Kidney (tissue), 14 donors: ENCODE results near the gene CRTAC1. TPM values are rescaled to one million over a fixed set of nuclear protein-coding genes. Genes with fewer than 3 reads are reported as not detected.
A peak's percentile ranks its signal among the peaks of the same experiment; 100 is the strongest.

ENCODE experiments used
- DNase-seq, 5 donors: peaks; one replicate each; pipeline ENCODE4 v3.0.0-alpha.2; 2013 to 2020
- FAIRE-seq: peaks from 2 replicates; lab custom pipeline; 2012; peaks lifted over from hg19 to GRCh38; lab: Jason Lieb, UNC
- H3K27ac ChIP-seq, 2 donors: one replicate each; pipeline ENCODE4 v1.7.0; 2013; ENCODE audit warnings: low read depth in 2 of 2, low read length in 2 of 2, inconsistent platforms in 1 of 2
- H3K27me3 ChIP-seq: one replicate; pipeline ENCODE4 v1.7.1; 2013; ENCODE audit warnings: low read length, inconsistent platforms; ENCODE audit not compliant: control insufficient read depth, insufficient read depth
- H3K36me3 ChIP-seq, 3 donors: one replicate each; pipeline versions ENCODE4 v1.7.0 to v1.7.1; 2013; ENCODE audit warnings: low read length in 3 of 3, control low read depth in 1 of 3, inconsistent platforms in 1 of 3; ENCODE audit not compliant: insufficient read depth in 3 of 3, control insufficient read depth in 2 of 3
- H3K4me1 ChIP-seq, 3 donors: one replicate each; pipeline versions ENCODE4 v1.7.0 to v1.7.1; 2013; ENCODE audit warnings: low read length in 3 of 3, inconsistent platforms in 1 of 3, low read depth in 1 of 3; ENCODE audit not compliant: control insufficient read depth in 2 of 3, insufficient read depth in 2 of 3
- H3K4me3 ChIP-seq, 3 donors: one replicate each; pipeline versions ENCODE4 v1.7.0 to v1.8.1; 2013; ENCODE audit warnings: low read length in 3 of 3, control low read depth in 1 of 3, inconsistent platforms in 1 of 3
- H3K9ac ChIP-seq, 3 donors: one replicate each; pipeline versions ENCODE4 v1.7.0 to v1.7.1; 2013; ENCODE audit warnings: low read length in 3 of 3, control low read depth in 1 of 3, inconsistent platforms in 1 of 3
- H3K9me3 ChIP-seq, 3 donors: one replicate each; pipeline versions ENCODE4 v1.7.0 to v1.7.1; 2013; ENCODE audit warnings: low read length in 3 of 3, control low read depth in 1 of 3, inconsistent platforms in 1 of 3; ENCODE audit not compliant: control insufficient read depth in 2 of 3, insufficient read depth in 1 of 3
- CTCF ChIP-seq: IDR thresholded peaks from 3 replicates; pipeline ENCODE4 v1.5.1; 2012; ENCODE audit warnings: mild to moderate bottlenecking, moderate library complexity, borderline replicate concordance; ENCODE audit not compliant: insufficient read depth; ENCODE audit errors: extremely low read depth
- intact Hi-C: fragments of 100-400 bp; cut with DNase I; formaldehyde crosslinking; loops from one replicate; pipeline ENCODE4 v1.11.1; 2022
- polyA plus RNA-seq: library from polyadenylated mRNA; stranded (reverse); fragments of 350-450 nt; fragmentation: Illumina TruSeq; extraction: RNeasy Lipid Tissue Mini Kit (QIAGEN cat#74804); gene quantifications from one replicate; pipeline ENCODE4 v1.2.3, GENCODE V29; 2014; ENCODE audit warnings: low read depth, low replicate concordance; ENCODE audit not compliant: insufficient read depth
- total RNA-seq: library from RNA; stranded (reverse); fragmentation: NEBNext Ultra II Directional; extraction: Animal tissue kit (Norgen Biotek cat#: 25700); gene quantifications from one replicate; pipeline ENCODE4 v1.2.1, GENCODE V29; 2021
- donor health status: control.
- donor health status: control.
- donor health status: control.
- donor health status: control.
- donor health status: control.
- donor health status: DM: yes; HTN: yes; CAD: no.
- donor health status: Normal renal cell carcinoma (clear cell type).

The CRTAC1 gene
- total and polyA plus RNA-seq, 2 donors from 2014 or later = 6.1 to 7.2 TPM

- Histone ChIP-seq H3K36me3 (no peaks in the 10 kb centered on the region), H3K9me3 (no peaks in the 10 kb centered on the region), H3K4me3 (no peak overlapping the region), H3K27ac (no peak overlapping the region), H3K4me1 (no peaks in the 10 kb centered on the region), H3K27me3 (peaks cover 4% of the 10 kb centered on the region), H3K9ac (no peak overlapping the region)
- TF ChIP-seq CTCF = peak; percentile 64
- FAIRE-seq (no peak), DNase-seq (peak in 4 of 5 donors; percentile 53 to 79 (median 77))
- intact Hi-C loops = loop anchor here (5.0 kb wide), 1 partner anchor 124 kb away; no protein-coding TSS in a partner anchor
Measured at GRCh38 chr10:98041352-98042043, 11.1 kb upstream of the CRTAC1 start.

GRCh38 chr10:98039690-98040381 lies 9.4 kb upstream of the CRTAC1 start:
- Histone ChIP-seq H3K4me1 (no peaks in the 10 kb centered on the region), H3K36me3 (no peaks in the 10 kb centered on the region), H3K4me3 (no peak overlapping the region), H3K27ac (no peak overlapping the region), H3K27me3 (peaks cover 5% of the 10 kb centered on the region), H3K9ac (no peak overlapping the region), H3K9me3 (no peaks in the 10 kb centered on the region)
- no peak for TF ChIP-seq CTCF
- no peak for DNase-seq
- no peak for FAIRE-seq
- intact Hi-C loops = loop anchor here (5.0 kb wide), 1 partner anchor 123 kb away; no protein-coding TSS in a partner anchor

GRCh38 chr10:98038288-98038687 lies 7.9 kb upstream of the CRTAC1 start:
- FAIRE-seq (no peak), DNase-seq (peak in 1 of 5 donors; percentile 16)
- intact Hi-C loops = no loop called here
- Histone ChIP-seq H3K9me3 (no peaks in the 10 kb centered on the region), H3K9ac (no peak overlapping the region), H3K4me1 (no peaks in the 10 kb centered on the region), H3K27ac (no peak overlapping the region), H3K36me3 (no peaks in the 10 kb centered on the region), H3K4me3 (no peak overlapping the region), H3K27me3 (peaks cover 15% of the 10 kb centered on the region)
- TF ChIP-seq CTCF = no peak
